ENCODE data around the gene PIAS2. TPM values are rescaled to one million over a fixed set of nuclear protein-coding genes. Genes with fewer than 3 reads are reported as not detected.

Gene PIAS2
- polyA plus RNA-seq, 4 donors, result 2.5 to 11.9 (median 4.4) TPM

DNA sequence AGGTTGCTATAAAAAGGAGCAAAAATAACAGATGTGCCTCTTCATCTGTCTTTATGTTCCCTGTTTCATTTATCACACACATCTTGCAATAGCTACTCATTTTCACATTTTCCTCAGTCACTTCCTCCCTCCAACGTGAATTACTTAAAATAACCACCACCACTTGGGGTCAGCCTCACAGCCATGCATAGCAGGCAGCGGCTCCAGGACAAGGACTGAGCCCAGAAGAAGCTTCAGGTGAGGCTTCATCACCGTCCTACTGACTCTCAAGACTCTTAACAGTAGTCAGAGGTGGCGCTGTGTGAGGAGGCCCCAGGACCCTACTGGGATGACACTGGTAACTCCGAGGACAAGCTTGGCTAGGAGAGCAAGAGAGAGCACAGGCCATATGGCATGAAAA lies 144.9 kb downstream of the PIAS2 start:
- 54 to 56% (median 54%) methylated on average over 5 of the region's 5 CpGs for WGBS, 3 donors
- H3K9me3 ChIP-seq (ENCODE audit: control insufficient read depth in 2 of 2, insufficient read depth in 1 of 2, low read depth in 1 of 2, low read length in 1 of 2), result no peaks in the 10 kb centered on the region
- H3K27ac ChIP-seq (ENCODE audit: low read depth in 1 of 3, low read length in 2 of 3), result no peak overlapping the region
- FAIRE-seq, result no peak
- DNase-seq, result no peak
- peaks cover 0 to 4% (median 0%) of the 10 kb centered on the region in 3 donors for H3K27me3 ChIP-seq (ENCODE audit: control insufficient read depth in 3 of 3, insufficient read depth in 3 of 3, low read length in 3 of 3)
- H3K36me3 ChIP-seq (ENCODE audit: control insufficient read depth in 3 of 3, insufficient read depth in 2 of 3, low read depth in 1 of 3, low read length in 3 of 3), result no peaks in the 10 kb centered on the region
- no peak overlapping the region for H3K4me3 ChIP-seq (ENCODE audit: low read depth in 1 of 3, low read length in 3 of 3)
- no peaks in the 10 kb centered on the region for H3K4me1 ChIP-seq (ENCODE audit: control insufficient read depth in 3 of 3, insufficient read depth in 2 of 3, low read depth in 1 of 3, low read length in 2 of 3)

DNA sequence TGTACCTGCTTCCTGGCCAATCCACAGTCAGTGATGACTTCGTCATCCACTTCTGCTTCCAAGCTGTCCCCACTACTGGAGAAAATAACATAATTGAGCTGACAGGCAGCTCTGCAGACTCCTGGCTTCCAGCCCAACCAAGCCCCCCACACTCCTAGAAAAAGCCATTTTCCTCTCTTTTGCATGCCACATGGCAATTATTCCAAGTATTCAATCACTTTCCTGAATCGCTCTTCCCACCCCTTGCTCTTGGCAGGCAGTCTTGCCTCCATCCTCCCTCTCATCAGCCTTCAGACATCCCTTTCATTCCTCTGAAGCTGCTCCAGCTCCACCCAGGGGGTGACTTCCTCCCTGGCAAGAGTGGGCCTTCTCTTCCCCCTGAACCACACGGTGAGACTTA lies 146.2 kb downstream of the PIAS2 start:
- H3K27me3 ChIP-seq (ENCODE audit: control insufficient read depth in 3 of 3, insufficient read depth in 3 of 3, low read length in 3 of 3), result peaks cover 0 to 4% (median 0%) of the 10 kb centered on the region in 3 donors
- WGBS, 3 donors, result 50 to 72% (median 64%) methylated on average over 3 of the region's 3 CpGs
- FAIRE-seq, result no peak

DNA sequence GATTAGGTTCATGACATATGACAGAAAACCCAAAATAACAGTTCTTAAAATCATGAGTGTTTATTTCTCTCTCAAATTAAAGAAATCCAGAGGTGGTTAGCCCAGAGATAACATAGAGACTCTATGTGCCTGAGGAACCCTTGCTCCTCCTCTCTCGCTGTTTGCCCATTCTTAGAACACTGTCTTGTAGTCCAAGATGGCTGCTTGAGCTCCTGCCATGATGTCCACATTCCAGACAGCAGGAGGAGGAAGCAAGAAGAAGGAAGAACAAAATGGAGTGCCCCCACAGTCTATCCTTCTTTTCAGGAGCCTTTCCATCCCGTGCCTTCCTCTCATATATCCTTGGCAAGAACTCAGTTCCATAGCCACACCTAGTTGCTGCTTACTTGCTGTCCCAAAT lies 146.6 kb downstream of the PIAS2 start:
- Histone ChIP-seq H3K36me3 (ENCODE audit: control insufficient read depth in 3 of 3, insufficient read depth in 2 of 3, low read depth in 1 of 3, low read length in 3 of 3) (no peaks in the 10 kb centered on the region), H3K27ac (ENCODE audit: low read depth in 1 of 3, low read length in 2 of 3) (no peak overlapping the region), H3K27me3 (ENCODE audit: control insufficient read depth in 3 of 3, insufficient read depth in 3 of 3, low read length in 3 of 3) (peaks cover 0 to 4% (median 0%) of the 10 kb centered on the region in 3 donors), H3K4me1 (ENCODE audit: control insufficient read depth in 3 of 3, insufficient read depth in 2 of 3, low read depth in 1 of 3, low read length in 2 of 3) (no peaks in the 10 kb centered on the region), H3K4me3 (ENCODE audit: low read depth in 1 of 3, low read length in 3 of 3) (no peak overlapping the region), H3K9me3 (ENCODE audit: control insufficient read depth in 2 of 2, insufficient read depth in 1 of 2, low read depth in 1 of 2, low read length in 1 of 2) (no peaks in the 10 kb centered on the region)
- WGBS, 3 donors, result 72 to 75% (median 72%) methylated on average over 2 of the region's 2 CpGs
- no peak for DNase-seq
- no peak for FAIRE-seq

More for the DNA sequence above, 146.2 kb downstream of the PIAS2 start:
- DNase-seq, result no peak
- Histone ChIP-seq H3K4me1 (ENCODE audit: control insufficient read depth in 3 of 3, insufficient read depth in 2 of 3, low read depth in 1 of 3, low read length in 2 of 3) (no peaks in the 10 kb centered on the region), H3K36me3 (ENCODE audit: control insufficient read depth in 3 of 3, insufficient read depth in 2 of 3, low read depth in 1 of 3, low read length in 3 of 3) (no peaks in the 10 kb centered on the region), H3K27ac (ENCODE audit: low read depth in 1 of 3, low read length in 2 of 3) (no peak overlapping the region), H3K4me3 (ENCODE audit: low read depth in 1 of 3, low read length in 3 of 3) (no peak overlapping the region), H3K9me3 (ENCODE audit: control insufficient read depth in 2 of 2, insufficient read depth in 1 of 2, low read depth in 1 of 2, low read length in 1 of 2) (no peaks in the 10 kb centered on the region)

GRCh38 chr18:46768166-46768921 lies 149.0 kb downstream of the PIAS2 start:
- Histone ChIP-seq H3K27me3 (ENCODE audit: control insufficient read depth in 3 of 3, insufficient read depth in 3 of 3, low read length in 3 of 3) (peaks cover 0 to 4% (median 0%) of the 10 kb centered on the region in 3 donors), H3K9me3 (ENCODE audit: control insufficient read depth in 2 of 2, insufficient read depth in 1 of 2, low read depth in 1 of 2, low read length in 1 of 2) (no peaks in the 10 kb centered on the region), H3K27ac (ENCODE audit: low read depth in 1 of 3, low read length in 2 of 3) (no peak overlapping the region), H3K4me1 (ENCODE audit: control insufficient read depth in 3 of 3, insufficient read depth in 2 of 3, low read depth in 1 of 3, low read length in 2 of 3) (no peaks in the 10 kb centered on the region), H3K36me3 (ENCODE audit: control insufficient read depth in 3 of 3, insufficient read depth in 2 of 3, low read depth in 1 of 3, low read length in 3 of 3) (no peaks in the 10 kb centered on the region), H3K4me3 (ENCODE audit: low read depth in 1 of 3, low read length in 3 of 3) (no peak overlapping the region)
- DNase-seq (no peak), FAIRE-seq (no peak)
- WGBS, 3 donors, result 59 to 77% (median 71%) methylated on average over 9 of the region's 9 CpGs

DNA sequence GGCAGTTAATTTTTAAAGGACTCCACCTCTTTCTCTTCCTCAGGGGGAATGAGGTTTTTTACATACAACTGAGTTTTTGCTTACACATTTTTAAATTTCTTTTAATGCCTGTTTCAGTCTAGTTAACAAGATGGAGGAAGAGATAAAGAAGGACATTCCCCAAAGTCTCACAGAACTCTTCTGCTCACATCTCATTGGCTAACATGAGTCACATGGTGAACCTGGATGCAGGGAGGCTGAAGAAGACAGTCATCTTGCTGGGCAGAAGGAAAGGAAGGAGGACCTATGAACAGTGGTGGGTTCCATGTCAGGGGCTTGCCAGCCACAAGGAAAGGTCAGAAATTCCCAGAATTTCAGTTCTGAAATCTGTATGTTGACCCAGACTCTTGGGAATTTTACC lies 150.1 kb downstream of the PIAS2 start:
- Histone ChIP-seq H3K27me3 (ENCODE audit: control insufficient read depth in 3 of 3, insufficient read depth in 3 of 3, low read length in 3 of 3) (peaks cover 0 to 7% (median 0%) of the 10 kb centered on the region in 3 donors), H3K27ac (ENCODE audit: low read depth in 1 of 3, low read length in 2 of 3) (no peak overlapping the region), H3K9me3 (ENCODE audit: control insufficient read depth in 2 of 2, insufficient read depth in 1 of 2, low read depth in 1 of 2, low read length in 1 of 2) (no peaks in the 10 kb centered on the region), H3K4me3 (ENCODE audit: low read depth in 1 of 3, low read length in 3 of 3) (no peak overlapping the region), H3K4me1 (ENCODE audit: control insufficient read depth in 3 of 3, insufficient read depth in 2 of 3, low read depth in 1 of 3, low read length in 2 of 3) (no peaks in the 10 kb centered on the region), H3K36me3 (ENCODE audit: control insufficient read depth in 3 of 3, insufficient read depth in 2 of 3, low read depth in 1 of 3, low read length in 3 of 3) (no peaks in the 10 kb centered on the region)
- DNase-seq (no peak), FAIRE-seq (no peak)

DNA sequence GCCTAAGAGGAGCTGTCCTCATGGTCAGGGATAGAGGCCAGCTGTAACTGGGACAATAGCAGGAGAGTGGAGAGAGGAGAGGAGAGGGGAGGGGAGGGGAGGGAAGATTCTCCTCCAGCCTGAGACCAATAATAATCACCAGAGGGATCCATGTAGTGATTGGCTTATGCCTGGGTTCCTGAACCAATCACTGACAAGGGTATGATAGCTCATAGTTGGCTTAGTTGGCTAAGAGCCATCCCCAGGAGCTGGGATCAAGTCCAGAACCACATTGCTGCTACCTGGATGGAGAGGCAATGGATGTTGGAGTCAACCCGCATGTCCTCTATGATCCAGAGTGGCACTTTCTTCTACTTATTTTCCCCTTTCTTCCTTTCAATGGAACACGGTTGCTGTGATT lies 152.7 kb downstream of the PIAS2 start:
- DNase-seq (no peak), FAIRE-seq (no peak)
- Histone ChIP-seq H3K4me3 (ENCODE audit: low read depth in 1 of 3, low read length in 3 of 3) (no peak overlapping the region), H3K36me3 (ENCODE audit: control insufficient read depth in 3 of 3, insufficient read depth in 2 of 3, low read depth in 1 of 3, low read length in 3 of 3) (no peaks in the 10 kb centered on the region), H3K9me3 (ENCODE audit: control insufficient read depth in 2 of 2, insufficient read depth in 1 of 2, low read depth in 1 of 2, low read length in 1 of 2) (no peaks in the 10 kb centered on the region), H3K27ac (ENCODE audit: low read depth in 1 of 3, low read length in 2 of 3) (no peak overlapping the region), H3K4me1 (ENCODE audit: control insufficient read depth in 3 of 3, insufficient read depth in 2 of 3, low read depth in 1 of 3, low read length in 2 of 3) (no peaks in the 10 kb centered on the region), H3K27me3 (ENCODE audit: control insufficient read depth in 3 of 3, insufficient read depth in 3 of 3, low read length in 3 of 3) (peaks cover 0 to 18% (median 0%) of the 10 kb centered on the region in 3 donors)
- WGBS, 3 donors, result 92 to 98% (median 95%) methylated on average over 2 of the region's 2 CpGs

- Histone ChIP-seq H3K4me3 (ENCODE audit: low read depth in 1 of 3, low read length in 3 of 3) (no peak overlapping the region), H3K36me3 (ENCODE audit: control insufficient read depth in 3 of 3, insufficient read depth in 2 of 3, low read depth in 1 of 3, low read length in 3 of 3) (no peaks in the 10 kb centered on the region), H3K27ac (ENCODE audit: low read depth in 1 of 3, low read length in 2 of 3) (no peak overlapping the region), H3K9me3 (ENCODE audit: control insufficient read depth in 2 of 2, insufficient read depth in 1 of 2, low read depth in 1 of 2, low read length in 1 of 2) (no peaks in the 10 kb centered on the region), H3K4me1 (ENCODE audit: control insufficient read depth in 3 of 3, insufficient read depth in 2 of 3, low read depth in 1 of 3, low read length in 2 of 3) (no peaks in the 10 kb centered on the region), H3K27me3 (ENCODE audit: control insufficient read depth in 3 of 3, insufficient read depth in 3 of 3, low read length in 3 of 3) (peaks cover 7 to 41% (median 9%) of the 10 kb centered on the region in 3 donors)
- WGBS, 3 donors, result 24 to 58% (median 38%) methylated on average over 2 of the region's 2 CpGs
- FAIRE-seq (no peak), DNase-seq (no peak)
Measured at GRCh38 chr18:46761059-46761769, 156.1 kb downstream of the PIAS2 start.

- H3K9me3 ChIP-seq (ENCODE audit: control insufficient read depth in 2 of 2, insufficient read depth in 1 of 2, low read depth in 1 of 2, low read length in 1 of 2), result no peaks in the 10 kb centered on the region
- H3K27ac ChIP-seq (ENCODE audit: low read depth in 1 of 3, low read length in 2 of 3), result no peak overlapping the region
- no peak for DNase-seq
- no peaks in the 10 kb centered on the region for H3K36me3 ChIP-seq (ENCODE audit: control insufficient read depth in 3 of 3, insufficient read depth in 2 of 3, low read depth in 1 of 3, low read length in 3 of 3)
- H3K4me1 ChIP-seq (ENCODE audit: control insufficient read depth in 3 of 3, insufficient read depth in 2 of 3, low read depth in 1 of 3, low read length in 2 of 3), result no peaks in the 10 kb centered on the region
- peaks cover 9 to 55% (median 10%) of the 10 kb centered on the region in 3 donors for H3K27me3 ChIP-seq (ENCODE audit: control insufficient read depth in 3 of 3, insufficient read depth in 3 of 3, low read length in 3 of 3)
- H3K4me3 ChIP-seq (ENCODE audit: low read depth in 1 of 3, low read length in 3 of 3), result no peak overlapping the region
- no peak for FAIRE-seq
- WGBS, 3 donors, result 16 to 35% (median 24%) methylated on average over 6 of the region's 6 CpGs
Measured at GRCh38 chr18:46759890-46760289, 157.4 kb downstream of the PIAS2 start.
